NCI-H187 treated with DMSO at 0.1 percent for 48 hours (cell line): ENCODE measurements around the gene LRRC70.
"Not testable (repeated sequence)": the region's sequence is repeated elsewhere in the genome, so short reads cannot be mapped to it uniquely, and the experiment has no call there.

Experiments
- DNase-seq: peaks from one replicate; lab custom pipeline; 2025; lab: John Stamatoyannopoulos, UW

Gene LRRC70, protein sequence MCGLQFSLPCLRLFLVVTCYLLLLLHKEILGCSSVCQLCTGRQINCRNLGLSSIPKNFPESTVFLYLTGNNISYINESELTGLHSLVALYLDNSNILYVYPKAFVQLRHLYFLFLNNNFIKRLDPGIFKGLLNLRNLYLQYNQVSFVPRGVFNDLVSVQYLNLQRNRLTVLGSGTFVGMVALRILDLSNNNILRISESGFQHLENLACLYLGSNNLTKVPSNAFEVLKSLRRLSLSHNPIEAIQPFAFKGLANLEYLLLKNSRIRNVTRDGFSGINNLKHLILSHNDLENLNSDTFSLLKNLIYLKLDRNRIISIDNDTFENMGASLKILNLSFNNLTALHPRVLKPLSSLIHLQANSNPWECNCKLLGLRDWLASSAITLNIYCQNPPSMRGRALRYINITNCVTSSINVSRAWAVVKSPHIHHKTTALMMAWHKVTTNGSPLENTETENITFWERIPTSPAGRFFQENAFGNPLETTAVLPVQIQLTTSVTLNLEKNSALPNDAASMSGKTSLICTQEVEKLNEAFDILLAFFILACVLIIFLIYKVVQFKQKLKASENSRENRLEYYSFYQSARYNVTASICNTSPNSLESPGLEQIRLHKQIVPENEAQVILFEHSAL

DNA sequence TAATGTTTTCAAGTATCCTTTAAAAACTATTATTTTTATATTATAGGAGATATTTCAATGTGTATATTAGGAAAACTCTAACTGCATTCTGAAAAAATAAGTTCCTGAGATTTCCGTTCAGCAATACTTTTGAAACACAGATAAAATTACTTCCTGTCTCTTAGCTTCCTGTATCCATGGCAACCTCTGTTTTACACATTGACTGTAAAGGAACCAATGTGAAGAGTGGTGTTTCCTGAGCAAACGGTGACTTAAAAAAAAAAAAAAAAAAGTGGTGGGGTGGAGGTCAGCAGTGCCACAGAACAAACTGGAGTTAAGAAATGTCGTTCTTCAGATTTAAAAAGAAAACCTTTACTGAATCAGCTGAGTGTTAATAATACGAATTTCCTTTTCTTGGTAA lies at the start of gene LRRC70:
Gene LRRC70 (plus strand): TSS at position 280 of the 400 bp plus-strand sequence. CDS start 620 bp downstream, outside the sequence.
- no peak for DNase-seq

DNA sequence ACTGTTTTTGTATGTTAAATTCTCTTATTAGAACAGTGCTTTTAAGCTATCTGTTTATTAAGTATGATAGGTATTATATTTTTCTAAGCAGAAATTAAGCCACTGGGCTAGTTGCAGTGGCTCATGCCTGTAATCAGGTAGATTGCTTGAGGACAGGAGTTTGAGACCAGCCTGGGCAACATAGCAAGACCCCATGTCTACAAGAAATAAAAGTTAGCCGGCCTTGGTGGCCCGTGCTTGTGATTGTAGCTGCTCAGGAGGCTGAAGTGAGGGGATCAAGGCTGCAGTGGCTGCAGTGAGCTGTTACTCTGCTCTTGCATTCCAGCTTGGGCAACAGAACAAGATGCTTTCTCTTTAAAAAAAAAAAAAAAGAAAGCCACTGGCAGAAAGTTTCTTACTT lies 45.0 kb upstream of the LRRC70 start:
- no peak for DNase-seq

DNA sequence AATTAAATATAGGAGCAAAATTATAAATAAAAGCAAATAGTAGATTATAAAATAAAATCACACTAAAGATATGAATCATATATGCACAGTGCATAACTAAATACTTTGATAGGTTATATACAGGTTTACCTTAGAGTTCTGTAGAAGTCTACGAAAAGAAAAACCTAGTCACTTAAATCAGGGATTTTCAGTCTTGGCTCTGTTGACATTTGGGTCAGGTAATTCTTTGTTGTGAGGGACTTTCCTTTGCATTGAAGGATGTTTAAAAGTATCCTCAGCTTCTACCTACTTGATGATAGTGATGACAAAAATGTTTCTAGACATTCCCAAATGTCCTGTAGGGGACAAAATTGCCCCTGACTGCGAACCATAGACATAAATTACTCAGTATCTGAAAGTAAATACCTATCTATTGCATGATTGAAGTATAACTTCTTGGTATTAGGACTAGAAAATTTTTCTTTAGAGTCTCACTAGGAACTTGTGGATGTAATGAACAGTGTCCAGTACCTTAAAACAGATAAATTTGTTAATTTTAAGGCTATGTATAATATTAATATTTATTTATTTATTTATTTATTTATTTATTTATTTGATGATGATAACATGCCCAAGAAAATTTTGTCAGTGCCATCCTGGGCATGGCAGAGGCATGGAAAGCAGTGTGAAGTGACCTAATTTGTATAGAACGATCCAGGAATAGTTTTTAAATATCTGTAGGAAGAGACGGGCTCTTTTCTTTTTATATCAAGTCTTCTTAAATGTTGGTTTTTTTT lies 44.0 kb upstream of the LRRC70 start:
- no peak for DNase-seq

DNA sequence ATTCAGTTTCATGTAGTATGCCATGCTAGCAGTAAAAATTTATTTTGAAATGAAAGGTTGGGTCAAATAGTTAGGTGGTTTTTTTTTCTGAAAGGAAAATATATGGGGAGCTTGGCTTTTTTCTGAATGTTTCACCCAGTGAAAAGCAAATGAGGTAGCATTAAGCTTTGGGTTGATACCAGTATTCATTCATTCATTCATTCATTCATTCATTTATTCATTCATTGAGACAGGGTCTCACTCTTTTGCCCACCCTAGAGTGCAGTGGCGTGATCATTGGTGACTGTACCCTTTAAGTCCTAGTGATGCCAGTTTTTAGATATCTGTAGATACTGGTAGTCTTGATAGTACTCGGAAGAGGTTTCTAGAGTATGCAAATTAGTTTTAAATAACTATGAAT lies 42.4 kb upstream of the LRRC70 start:
- DNase-seq: no peak

DNA sequence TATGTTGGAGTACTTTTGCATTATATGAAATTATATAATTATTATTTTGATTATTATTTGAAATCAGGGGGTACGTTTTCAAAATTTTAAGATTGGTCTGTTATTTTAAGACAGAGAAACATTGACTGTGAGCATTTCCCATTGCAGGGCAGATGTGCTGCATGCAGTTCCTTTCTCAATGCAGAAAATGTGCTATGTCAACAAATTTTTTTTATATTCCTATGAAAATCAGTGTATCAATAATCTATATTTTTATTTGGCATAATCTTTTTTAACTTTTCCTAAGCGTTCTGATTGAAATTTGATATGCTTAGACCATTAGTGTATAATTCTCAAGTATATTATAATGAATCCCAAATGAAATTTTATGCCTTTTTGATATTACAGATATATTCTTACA lies 41.8 kb upstream of the LRRC70 start:
- DNase-seq: no peak

DNA sequence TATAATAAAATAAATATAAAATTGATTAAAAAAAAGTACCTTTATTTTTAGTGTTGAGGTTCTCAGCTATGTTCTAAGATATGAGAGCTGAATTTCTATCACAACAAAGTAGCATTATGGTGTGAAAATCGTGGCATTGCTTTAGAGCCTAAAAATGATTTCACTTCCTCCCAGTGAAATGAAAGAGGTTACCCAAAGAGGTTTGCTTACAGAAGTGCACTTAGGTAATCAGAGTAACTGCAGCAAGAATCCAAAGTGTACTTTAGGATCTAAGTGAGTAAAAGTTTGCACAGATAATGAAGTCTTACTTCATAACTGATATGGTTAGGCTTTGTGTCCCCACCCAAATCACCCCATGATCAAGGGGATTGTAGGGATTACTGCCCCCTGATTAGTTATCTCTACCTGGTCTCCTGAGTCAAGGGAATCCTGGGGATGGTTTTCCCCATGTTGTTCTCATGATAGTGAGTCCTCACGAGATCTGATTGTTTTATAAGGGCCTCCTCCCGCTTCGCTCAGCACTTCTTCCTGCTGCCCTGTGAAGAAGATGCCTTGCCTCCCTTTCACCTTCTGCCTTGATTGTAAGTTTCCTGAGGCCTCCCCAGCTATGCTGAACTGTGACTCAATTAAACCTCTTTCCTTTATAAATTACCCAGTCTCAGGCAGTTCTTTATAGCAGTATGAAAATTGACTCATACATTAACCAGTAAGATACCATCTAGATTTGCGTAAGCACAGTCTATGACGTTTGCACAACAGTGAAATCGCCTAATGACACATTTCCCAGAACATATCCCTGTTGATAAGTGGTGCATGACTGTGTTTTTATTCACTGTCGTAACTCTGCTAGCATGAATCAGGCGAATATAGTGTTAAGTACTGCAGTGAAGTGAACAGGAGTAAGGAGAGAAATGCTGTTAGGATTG lies 40.3 kb upstream of the LRRC70 start:
- DNase-seq: no peak

DNA sequence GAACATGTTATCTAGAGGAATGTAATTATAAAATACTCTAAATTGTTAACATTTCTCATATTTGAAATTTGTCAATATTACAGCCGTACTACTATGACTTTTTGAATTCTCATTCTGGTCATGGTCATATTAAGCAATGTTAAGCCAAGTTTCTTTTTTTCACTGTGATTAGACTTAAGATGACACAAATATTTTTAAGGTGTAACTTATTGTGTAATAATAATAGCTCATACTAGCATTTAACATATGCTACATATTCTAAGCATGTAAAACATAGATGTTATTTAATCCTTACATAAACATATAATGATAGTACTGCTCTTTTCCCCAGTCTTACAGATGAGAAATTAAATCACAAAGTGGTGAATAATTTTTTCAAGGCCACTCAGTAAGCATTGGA lies 35.9 kb upstream of the LRRC70 start:
- no peak for DNase-seq

DNA sequence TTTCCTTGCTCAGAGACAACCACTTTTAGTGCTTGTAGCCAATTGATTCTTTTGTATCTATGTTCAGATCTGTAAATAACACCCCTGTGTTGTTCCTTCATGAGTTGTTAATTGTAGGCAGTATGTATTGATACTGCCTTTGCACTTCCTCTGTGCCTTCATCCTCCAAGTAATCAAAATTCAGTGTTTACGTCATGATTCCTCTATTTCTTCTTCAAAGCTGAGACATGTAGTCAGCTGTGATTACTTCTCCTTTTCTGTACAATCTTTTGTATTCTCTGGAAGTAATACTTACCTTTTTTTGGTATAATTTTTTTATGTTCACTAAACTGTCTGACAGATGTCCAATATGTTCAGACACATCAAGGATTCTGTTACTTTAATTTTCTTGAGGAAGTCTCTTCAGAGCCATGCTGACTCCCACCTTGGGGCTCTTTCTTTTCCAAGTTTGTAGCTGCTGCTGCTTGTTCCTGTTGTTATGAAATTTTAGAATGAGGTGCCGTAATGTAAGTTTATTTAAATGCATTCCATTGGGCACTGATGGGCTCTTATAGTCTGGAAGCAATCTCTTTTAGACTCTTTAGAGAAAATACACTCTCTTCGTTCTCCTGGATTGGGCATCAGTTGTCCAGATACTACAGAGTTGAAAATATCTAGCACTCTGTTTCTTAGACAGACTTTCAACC lies 30.5 kb upstream of the LRRC70 start:
- no peak for DNase-seq

DNA sequence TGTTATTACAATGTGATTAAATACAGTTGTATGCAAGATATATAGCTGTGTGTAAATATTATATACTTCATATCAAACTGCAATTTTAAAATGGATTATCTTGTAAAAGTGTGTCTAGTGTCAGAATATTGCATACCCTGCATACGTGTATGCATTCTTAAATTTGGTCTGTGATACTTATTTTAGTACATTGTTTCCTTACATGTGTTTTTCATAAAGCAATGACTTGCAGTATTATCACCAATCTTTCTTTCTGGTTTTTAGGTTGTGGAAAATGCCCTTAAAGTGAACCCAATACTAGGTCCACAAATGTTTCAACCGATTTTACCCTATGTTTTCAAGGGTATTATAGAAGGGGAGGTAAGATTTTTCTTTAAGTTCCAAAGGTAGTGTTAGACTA lies 28.5 kb upstream of the LRRC70 start:
- no peak for DNase-seq

DNA sequence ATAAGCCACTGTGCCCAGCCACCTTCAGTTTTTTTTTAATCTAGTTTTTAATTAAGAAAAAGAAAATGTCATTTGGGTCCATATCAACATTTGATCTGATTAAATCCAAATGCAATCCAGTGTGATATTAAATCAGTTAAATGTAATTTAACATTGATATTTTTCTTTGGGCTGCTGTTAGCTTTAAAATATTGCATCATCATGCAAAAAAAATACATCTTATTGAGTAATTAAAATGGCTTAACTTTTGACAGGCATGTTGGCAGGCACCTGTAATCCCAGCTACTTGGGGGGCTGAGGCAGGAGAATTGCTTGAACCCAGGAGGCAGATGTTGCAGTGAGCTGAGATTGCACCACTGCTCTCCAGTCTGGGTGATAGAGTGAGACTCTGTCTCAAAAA lies 22.7 kb upstream of the LRRC70 start:
- no peak for DNase-seq

DNA sequence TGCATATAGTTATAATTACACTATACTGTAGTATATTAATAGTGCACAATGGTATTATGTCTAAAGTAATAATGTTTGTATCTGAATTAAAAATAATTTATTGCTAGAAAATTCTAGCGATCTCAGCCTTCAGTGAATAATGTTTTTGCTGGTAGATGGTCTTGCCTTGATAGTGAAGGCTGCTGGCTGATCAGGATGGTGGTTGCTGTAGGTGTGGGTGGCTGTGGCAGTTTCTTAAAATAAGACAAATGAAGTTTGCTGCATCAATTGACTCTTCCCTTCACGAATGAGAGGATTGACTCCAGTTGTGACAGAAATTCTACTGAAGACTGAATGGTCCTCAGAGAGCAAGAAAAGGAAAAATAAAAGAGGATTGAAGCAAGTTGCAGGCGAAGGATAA lies 19.7 kb upstream of the LRRC70 start:
- DNase-seq: no peak

DNA sequence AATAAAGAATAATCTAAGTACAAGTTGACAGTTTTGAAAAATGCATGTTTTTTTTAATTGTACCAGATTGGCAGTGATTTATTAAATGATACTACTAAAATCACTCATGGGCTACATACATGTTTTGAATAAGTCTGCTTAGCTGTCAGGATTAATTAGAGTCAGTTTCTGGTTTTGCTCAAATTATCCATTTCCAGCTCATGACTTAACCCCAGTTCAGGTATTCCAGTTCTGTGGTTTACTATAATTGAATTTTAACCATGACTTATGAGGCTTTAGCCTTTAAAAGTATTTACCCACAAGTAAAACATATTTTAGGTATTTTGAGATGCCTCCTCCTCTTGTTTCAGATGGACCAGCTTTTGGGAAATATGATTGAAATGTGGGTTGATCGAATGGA lies 17.8 kb upstream of the LRRC70 start:
- no peak for DNase-seq

DNA sequence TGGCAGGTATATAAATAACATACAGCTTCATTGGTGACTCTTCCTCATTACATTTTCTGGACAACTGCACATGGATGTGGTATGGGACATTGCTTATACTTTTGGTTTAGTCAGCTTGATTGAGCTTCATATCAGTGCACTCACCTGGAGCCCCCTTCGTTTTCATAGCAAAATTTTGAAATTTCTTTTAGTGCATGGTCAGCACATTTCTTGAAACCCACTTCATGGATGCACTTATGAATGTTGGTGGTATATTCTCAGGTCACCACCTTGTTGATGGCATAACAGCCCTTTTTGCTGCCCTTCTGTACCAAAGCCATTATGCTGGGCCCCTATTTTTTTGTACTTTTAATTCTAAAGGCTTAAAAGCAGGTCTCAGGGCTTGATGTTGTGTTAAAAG lies 16.7 kb upstream of the LRRC70 start:
- no peak for DNase-seq

DNA sequence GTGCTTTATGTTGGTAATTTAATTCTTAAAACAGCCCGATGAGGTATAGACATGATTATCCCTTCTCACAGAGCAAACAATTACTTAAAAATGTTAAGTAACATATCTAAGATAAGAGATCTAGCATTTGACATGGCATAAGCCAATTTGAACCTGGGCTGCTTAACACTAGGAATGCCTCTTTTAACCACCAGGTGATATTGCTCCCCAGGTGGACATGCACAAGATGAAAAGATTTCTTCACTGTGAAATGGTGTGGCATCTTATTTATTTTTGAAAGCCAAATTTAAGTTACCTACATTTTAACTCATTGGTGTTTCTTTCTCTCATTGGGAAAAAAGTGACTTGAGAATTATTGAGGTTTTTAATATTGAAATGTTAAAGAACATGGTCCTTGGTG lies 15.8 kb upstream of the LRRC70 start:
- no peak for DNase-seq

DNA sequence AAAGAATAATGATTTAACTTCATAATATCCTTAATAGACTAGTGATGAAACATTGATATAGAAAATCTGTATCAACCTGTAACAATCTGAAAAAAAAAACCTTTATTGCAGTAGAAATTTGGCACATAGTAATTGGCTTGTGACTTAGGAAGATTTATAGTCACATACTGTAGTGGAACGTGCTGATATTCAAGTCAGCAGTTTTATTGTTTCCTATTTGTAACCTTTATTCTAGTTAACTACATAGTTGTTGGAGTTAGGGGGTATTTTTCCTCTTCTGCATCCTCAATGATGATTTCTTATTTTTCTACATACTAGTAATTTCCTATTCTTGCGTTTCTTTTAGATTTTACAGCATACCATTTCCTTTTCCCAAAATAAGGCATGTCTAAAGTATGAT lies 14.5 kb upstream of the LRRC70 start:
- no peak for DNase-seq

DNA sequence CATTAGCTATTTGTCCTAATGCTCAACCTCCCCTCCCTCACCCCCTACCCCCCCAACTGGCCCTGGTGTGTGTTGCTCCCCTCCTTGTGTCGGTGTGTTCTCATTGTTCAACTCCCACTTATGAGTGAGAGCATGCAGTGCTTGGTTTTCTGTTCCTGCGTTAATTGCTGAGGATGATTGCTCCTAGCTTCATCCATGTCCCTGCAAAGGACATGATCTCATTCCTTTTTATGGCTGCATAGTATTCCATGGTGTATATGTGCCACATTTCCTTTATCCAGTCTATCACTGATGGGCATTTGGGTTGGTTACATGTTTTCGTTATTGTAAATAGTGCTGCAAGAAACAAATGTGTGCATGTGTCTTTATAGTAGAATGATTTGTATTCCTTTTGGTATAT lies 12.9 kb upstream of the LRRC70 start:
- not testable (repeated sequence) for DNase-seq

DNA sequence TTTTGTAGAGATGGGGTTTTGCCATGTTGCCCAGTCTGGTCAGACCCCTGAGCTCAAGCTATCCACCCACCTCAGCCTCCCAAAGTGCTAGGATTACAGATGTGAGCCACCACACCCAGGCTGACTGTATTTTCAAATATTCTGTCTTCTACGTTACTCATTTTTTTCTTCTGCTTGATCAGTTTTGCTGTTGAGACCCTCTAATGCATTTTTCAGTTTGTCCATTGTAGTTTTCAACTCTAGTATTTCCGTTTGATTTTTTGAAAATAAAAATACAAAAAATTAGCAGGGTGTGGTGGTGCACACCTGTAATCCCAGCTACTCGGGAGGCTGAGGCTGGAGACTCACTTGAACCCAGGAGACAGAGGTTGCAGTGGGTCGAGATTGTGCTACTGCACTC lies 10.5 kb upstream of the LRRC70 start:
- DNase-seq: no peak

DNA sequence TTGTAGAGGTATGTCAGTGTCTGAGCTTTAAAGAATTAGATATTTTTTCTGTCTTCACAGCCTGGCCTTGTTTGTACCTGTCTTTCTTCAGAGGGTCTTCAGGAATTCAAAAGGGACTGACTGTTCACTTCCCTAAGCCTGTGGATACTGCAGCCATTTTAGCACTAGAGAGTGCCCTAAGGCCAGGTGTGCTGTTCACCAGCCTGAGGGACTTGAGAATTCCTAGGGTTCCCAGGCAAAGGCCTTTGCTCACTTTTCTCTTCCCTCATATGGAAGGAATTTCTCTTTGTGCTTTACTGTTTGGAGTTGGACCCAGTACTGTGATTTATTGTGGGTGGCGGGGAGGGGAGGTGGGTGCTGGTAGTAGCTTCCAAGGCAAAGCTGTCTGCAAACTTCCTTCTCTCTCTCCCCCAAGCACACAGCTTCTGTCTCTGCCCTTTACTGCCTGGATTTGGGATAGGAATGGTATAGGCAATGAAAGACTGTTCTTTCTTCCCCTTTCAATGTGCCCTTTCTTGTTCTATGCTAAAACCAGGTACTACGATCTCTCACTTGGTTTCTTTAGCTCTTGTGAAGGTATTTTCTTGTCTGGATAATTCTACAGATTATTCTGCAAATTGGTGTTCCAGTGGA lies 9.7 kb upstream of the LRRC70 start:
- DNase-seq: no peak

DNA sequence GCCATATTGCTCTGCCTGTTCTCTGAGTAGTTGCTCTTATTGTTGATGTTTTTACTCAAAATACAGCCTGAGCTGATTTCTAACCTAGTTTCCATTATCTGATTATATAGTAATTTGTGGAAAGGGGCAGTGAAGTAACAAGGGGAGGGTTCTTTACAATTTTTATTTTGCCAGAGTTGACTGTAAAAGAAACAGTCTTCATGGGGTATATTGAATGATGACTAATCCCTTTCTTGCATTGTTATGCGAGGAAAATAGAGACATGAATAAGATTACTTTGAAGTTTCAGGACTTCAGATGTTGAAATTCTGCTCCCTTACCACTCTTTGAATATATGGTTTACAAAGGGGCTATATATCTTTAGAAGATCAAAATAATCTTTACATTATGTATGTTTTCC lies 9.1 kb upstream of the LRRC70 start:
- no peak for DNase-seq

DNA sequence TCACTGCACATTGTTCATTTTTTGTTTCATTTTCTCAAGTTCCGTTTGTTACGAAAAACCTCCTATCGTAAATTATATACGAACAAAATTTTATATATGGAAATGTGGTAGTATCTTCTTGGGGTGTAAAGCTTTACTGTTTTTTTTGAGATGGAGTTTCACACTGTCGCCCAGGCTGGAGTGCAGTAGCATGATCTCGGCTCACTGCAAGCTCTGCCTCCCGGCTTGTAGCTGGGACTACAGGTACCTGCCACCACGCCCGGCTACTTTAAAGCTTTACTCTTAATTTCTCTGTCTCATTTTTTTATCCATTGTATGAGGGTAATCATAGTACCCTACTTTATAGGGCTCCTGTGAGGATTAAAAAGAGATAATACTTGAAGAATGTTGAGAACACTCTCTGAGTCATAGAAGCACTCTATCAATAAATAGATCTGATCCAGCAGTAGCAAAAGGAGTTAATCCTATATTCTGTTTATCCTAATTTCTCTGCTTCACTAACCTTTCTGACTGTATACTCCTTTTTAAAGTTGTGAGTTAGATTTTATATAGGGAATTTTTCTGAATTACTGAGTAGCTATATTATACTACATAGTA lies 5.6 kb upstream of the LRRC70 start:
- DNase-seq: no peak
